ENCODE measurements around the gene FBN1.

The FBN1 gene

DNA sequence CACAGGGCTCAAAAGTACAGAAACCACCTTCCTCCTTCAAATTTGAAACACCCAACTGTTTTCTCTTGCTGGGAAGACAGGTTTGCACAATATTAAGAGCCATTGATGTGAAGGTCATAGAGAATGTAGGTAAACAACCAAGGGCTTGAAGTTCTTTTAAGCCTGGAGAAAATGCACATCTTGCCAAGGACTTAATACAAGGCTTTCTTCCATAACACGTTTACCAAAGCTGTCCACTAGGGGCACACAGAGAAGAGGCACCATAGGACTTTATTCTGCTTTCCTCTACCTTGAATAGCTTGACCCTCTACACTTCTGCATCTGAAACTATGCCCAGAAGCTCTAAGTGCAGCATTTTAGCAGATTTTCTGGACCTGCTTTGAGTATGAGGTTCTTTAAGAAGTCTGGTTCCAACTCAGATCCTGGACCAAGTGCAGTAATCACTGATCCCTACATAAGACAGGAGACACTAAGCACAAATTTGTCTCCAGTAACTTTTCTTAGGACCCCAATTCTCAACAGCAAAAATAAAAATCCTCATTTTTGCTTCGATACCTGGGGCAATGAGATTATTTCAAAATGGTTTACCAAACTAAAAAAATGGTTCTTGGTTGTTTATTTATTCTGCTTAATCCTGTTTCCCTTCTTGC lies 138.0 kb downstream of the FBN1 start:
- DNase-seq (ENCODE audit: extremely low spot score) = peak; percentile 39
- POLR2A ChIA-PET = no interaction called here
- TF ChIP-seq, protein P1, sequence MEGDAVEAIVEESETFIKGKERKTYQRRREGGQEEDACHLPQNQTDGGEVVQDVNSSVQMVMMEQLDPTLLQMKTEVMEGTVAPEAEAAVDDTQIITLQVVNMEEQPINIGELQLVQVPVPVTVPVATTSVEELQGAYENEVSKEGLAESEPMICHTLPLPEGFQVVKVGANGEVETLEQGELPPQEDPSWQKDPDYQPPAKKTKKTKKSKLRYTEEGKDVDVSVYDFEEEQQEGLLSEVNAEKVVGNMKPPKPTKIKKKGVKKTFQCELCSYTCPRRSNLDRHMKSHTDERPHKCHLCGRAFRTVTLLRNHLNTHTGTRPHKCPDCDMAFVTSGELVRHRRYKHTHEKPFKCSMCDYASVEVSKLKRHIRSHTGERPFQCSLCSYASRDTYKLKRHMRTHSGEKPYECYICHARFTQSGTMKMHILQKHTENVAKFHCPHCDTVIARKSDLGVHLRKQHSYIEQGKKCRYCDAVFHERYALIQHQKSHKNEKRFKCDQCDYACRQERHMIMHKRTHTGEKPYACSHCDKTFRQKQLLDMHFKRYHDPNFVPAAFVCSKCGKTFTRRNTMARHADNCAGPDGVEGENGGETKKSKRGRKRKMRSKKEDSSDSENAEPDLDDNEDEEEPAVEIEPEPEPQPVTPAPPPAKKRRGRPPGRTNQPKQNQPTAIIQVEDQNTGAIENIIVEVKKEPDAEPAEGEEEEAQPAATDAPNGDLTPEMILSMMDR (IDR thresholded peaks at IDR 0.05; ENCODE audit: control extremely low read depth, extremely low read depth, low read depth, missing control alignments) = peak; percentile 63
- CTCF ChIA-PET = interaction anchor here (0.8 to 2.7 kb wide), 18 partner anchors 9 to 149 kb away, joined by 3 to 12 read pairs (median 4); no protein-coding TSS in a partner anchor

DNA sequence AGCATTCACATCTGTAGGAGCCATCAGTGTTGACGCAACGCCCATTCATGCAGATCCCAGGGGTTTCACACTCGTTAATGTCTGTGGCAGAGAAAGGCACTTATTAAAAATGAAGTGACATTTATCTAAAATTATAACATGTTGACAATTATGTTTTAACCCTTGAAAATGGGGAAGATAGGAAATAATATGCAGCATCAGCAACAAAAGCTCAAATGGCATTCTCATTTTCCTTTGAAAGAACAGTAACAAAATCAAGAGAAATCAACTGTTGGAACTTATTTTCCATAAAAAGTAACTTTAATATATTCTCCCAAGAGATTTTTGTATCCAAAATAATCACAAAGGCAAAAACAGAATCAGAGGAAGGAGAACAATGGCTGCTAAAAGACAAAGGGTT lies 140.4 kb downstream of the FBN1 start:
- ChIA-PET CTCF (no interaction called here), POLR2A (no interaction called here)
- no peak for DNase-seq (ENCODE audit: extremely low spot score)
- TF ChIP-seq, protein P1 (IDR thresholded peaks at IDR 0.05; ENCODE audit: control extremely low read depth, extremely low read depth, low read depth, missing control alignments) = no peak

DNA sequence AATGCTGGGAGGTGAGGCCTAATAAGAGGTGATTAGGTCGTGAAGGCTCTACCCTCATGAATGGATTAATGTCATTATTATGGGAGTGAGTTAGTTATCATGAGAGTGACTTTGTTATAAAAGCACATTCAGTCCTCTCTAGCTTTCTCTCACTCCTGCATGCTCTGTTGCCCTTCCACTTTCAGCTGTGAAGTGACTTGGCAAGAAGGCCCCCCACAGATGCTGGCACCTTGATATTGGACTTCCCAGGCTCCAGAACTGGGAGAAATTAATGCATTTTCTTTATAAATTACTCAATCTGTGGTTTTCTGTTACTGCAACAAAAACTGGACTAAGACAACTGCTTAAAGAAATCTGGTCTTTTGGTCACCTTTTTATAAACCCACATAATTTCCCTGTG lies 144.3 kb downstream of the FBN1 start:
- ChIA-PET CTCF (interaction anchor here (0.9 to 1.0 kb wide), 2 partner anchors 9 to 14 kb away, joined by 3 read pairs; no protein-coding TSS in a partner anchor), POLR2A (no interaction called here)
- TF ChIP-seq, protein P1 (IDR thresholded peaks at IDR 0.05; ENCODE audit: control extremely low read depth, extremely low read depth, low read depth, missing control alignments) = no peak
- no peak for DNase-seq (ENCODE audit: extremely low spot score)

- ChIA-PET CTCF (interaction anchor here (0.9 to 1.0 kb wide), 2 partner anchors 8 to 14 kb away, joined by 3 read pairs; no protein-coding TSS in a partner anchor), POLR2A (no interaction called here)
- no peak for DNase-seq (ENCODE audit: extremely low spot score)
- TF ChIP-seq, protein P1 (IDR thresholded peaks at IDR 0.05; ENCODE audit: control extremely low read depth, extremely low read depth, low read depth, missing control alignments) = no peak
Measured at GRCh38 chr15:48500595-48500994, 144.9 kb downstream of the FBN1 start.

GRCh38 chr15:48499978-48500377 lies 145.5 kb downstream of the FBN1 start:
- CTCF ChIA-PET = no interaction called here

DNA sequence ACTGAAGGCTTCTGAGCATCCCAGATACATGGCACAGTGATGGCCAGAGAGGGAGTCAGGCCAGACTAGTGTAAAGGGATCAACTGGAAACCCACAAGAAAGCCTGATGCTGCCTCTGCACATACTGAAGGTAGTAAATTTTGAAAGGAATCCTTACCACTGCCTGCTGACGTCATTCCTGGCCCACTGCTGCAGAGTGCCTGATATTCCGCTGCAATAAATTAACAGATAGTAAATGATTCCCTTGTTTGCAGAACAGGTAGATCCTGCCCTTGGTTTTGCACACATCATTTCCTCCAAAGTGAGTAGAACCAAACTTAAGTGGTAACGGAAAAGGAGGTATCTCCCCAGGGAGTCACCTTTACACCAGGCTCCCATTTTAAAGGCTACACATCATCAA lies 146.7 kb downstream of the FBN1 start:
- TF ChIP-seq, protein P1 (IDR thresholded peaks at IDR 0.05; ENCODE audit: control extremely low read depth, extremely low read depth, low read depth, missing control alignments) = no peak
- CTCF ChIA-PET = interaction anchor here (3.0 kb wide), 1 partner anchor 9 kb away, joined by 12 read pairs; no protein-coding TSS in a partner anchor
- no peak for DNase-seq (ENCODE audit: extremely low spot score)
- POLR2A ChIA-PET = no interaction called here

More at GRCh38 chr15:48499978-48500377, 145.5 kb downstream of the FBN1 start:
- TF ChIP-seq, protein P1 (IDR thresholded peaks at IDR 0.05; ENCODE audit: control extremely low read depth, extremely low read depth, low read depth, missing control alignments) = no peak
- DNase-seq (ENCODE audit: extremely low spot score) = no peak
- POLR2A ChIA-PET = no interaction called here

Data from GM10248 (cell line).